ENCODE results near the gene ZC3HAV1.

- no peak for TF ChIP-seq POLR2AphosphoS5 (IDR thresholded peaks at IDR 0.05; ENCODE audit: low read depth, low read length)
- TF ChIP-seq TAF1 (IDR thresholded peaks at IDR 0.05; ENCODE audit: borderline replicate concordance, insufficient read depth, low read length), result no peak
- TF ChIP-seq SIN3A (IDR thresholded peaks at IDR 0.05; ENCODE audit: borderline replicate concordance, insufficient read depth, low read length), result no peak
These were observed 14.3 kb downstream of the ZC3HAV1 start for GRCh38 chr7:139095194-139095659.
